Left lung (tissue), 10 donors: ENCODE measurements around the gene RSRC1. TPM values are rescaled to one million over a fixed set of nuclear protein-coding genes. Genes with fewer than 3 reads are reported as not detected.
A peak's percentile ranks its signal among the peaks of the same experiment; 100 is the strongest.

Experiments used
- ATAC-seq: fragments of 200-7000 bp; cut with Tn5 transposase; one replicate; pipeline ENCODE4 v1.9.1; 2020; ENCODE audit warnings: moderate library complexity
- DNase-seq, 4 donors: peaks; one replicate each; pipeline ENCODE4 v3.0.0-alpha.2; 2013 to 2020
- H3K27ac ChIP-seq, 2 donors: fragments of 200-600 bp; sonication (generic) in 1 of 2; one replicate each; pipeline versions ENCODE4 v1.5.0 to v1.8.0; 2020 to 2021
- H3K27me3 ChIP-seq, 2 donors: fragments of 200-600 bp; sonication (generic) in 1 of 2; one replicate each; pipeline versions ENCODE4 v1.5.0 to v1.8.0; 2020 to 2021
- H3K36me3 ChIP-seq, 2 donors: fragments of 200-600 bp; sonication (generic) in 1 of 2; one replicate each; pipeline versions ENCODE4 v1.5.0 to v1.8.0; 2020 to 2021
- H3K4me1 ChIP-seq, 2 donors: fragments of 200-600 bp; one replicate each; pipeline ENCODE4 v1.8.0; 2021
- H3K4me3 ChIP-seq, 2 donors: fragments of 200-600 bp; sonication (generic) in 1 of 2; one replicate each; pipeline versions ENCODE4 v1.5.0 to v1.8.0; 2020 to 2021; ENCODE audit warnings: mild to moderate bottlenecking in 1 of 2
- H3K9me3 ChIP-seq, 2 donors: fragments of 200-600 bp; sonication (generic) in 1 of 2; one replicate each; pipeline versions ENCODE4 v1.5.0 to v1.8.0; 2020 to 2021
- intact Hi-C, 2 donors: fragments of 100-400 bp; cut with DNase I; formaldehyde crosslinking; loops; one replicate each; pipeline versions ENCODE4 v1.11.2 to v1.14.2; 2022
- polyA plus RNA-seq, 6 donors: library from polyadenylated mRNA; unstranded; fragments of 120-200 nt; gene quantifications; one replicate each; pipeline ENCODE4 v1.2.1, GENCODE V29; 2013; ENCODE audit not compliant: insufficient read length in 6 of 6
- total RNA-seq, 2 donors: library from RNA; stranded (reverse); fragmentation: NEBNext Ultra II Directional; extraction: Animal tissue kit (Norgen Biotek cat#: 25700); gene quantifications; one replicate each; pipeline ENCODE4 v1.2.1, GENCODE V29; 2021
- TF ChIP-seq, protein P1 (sequence below), 2 donors: fragments of 200-600 bp; sonication (generic) in 1 of 2; IDR thresholded peaks; one replicate each; pipeline versions ENCODE4 v1.5.0 to v1.8.0; 2021; ENCODE audit warnings: antibody characterized with exemption in 2 of 2
- donor health status: DM: no; HTN: yes; CAD: no.
- donor health status: DM: no; HTN: no; CAD: no.

The RSRC1 gene
- total and polyA plus RNA-seq, 8 donors = 23.7 to 30.7 (median 27.6) TPM

- Histone ChIP-seq H3K4me3 (no peak overlapping the region), H3K36me3 (no peaks in the 10 kb centered on the region), H3K27me3 (no peaks in the 10 kb centered on the region), H3K9me3 (no peaks in the 10 kb centered on the region), H3K27ac (no peak overlapping the region), H3K4me1 (no peaks in the 10 kb centered on the region)
- no peak for DNase-seq
- intact Hi-C loops = no loop called here
- ATAC-seq = no peak
- TF ChIP-seq, protein P1, sequence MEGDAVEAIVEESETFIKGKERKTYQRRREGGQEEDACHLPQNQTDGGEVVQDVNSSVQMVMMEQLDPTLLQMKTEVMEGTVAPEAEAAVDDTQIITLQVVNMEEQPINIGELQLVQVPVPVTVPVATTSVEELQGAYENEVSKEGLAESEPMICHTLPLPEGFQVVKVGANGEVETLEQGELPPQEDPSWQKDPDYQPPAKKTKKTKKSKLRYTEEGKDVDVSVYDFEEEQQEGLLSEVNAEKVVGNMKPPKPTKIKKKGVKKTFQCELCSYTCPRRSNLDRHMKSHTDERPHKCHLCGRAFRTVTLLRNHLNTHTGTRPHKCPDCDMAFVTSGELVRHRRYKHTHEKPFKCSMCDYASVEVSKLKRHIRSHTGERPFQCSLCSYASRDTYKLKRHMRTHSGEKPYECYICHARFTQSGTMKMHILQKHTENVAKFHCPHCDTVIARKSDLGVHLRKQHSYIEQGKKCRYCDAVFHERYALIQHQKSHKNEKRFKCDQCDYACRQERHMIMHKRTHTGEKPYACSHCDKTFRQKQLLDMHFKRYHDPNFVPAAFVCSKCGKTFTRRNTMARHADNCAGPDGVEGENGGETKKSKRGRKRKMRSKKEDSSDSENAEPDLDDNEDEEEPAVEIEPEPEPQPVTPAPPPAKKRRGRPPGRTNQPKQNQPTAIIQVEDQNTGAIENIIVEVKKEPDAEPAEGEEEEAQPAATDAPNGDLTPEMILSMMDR (IDR thresholded peaks at IDR 0.05) = no peak
These were observed 348.6 kb downstream of the RSRC1 start for GRCh38 chr3:158458464-158458863.

- DNase-seq = no peak
- TF ChIP-seq, protein P1 (IDR thresholded peaks at IDR 0.05) = no peak
These were observed 351.0 kb downstream of the RSRC1 start for GRCh38 chr3:158460926-158461325.

GRCh38 chr3:158463556-158463955, 353.7 kb downstream of the RSRC1 start:
- H3K27ac ChIP-seq = no peak overlapping the region
- intact Hi-C loops = no loop called here

More at GRCh38 chr3:158460926-158461325, 351.0 kb downstream of the RSRC1 start:
- no peaks in the 10 kb centered on the region for H3K27me3 ChIP-seq
- H3K4me1 ChIP-seq = no peaks in the 10 kb centered on the region
- ATAC-seq = no peak
- no peak overlapping the region for H3K27ac ChIP-seq
- no peaks in the 10 kb centered on the region for H3K36me3 ChIP-seq
- no peaks in the 10 kb centered on the region for H3K9me3 ChIP-seq
- intact Hi-C loops = no loop called here
- H3K4me3 ChIP-seq = no peak overlapping the region

DNA sequence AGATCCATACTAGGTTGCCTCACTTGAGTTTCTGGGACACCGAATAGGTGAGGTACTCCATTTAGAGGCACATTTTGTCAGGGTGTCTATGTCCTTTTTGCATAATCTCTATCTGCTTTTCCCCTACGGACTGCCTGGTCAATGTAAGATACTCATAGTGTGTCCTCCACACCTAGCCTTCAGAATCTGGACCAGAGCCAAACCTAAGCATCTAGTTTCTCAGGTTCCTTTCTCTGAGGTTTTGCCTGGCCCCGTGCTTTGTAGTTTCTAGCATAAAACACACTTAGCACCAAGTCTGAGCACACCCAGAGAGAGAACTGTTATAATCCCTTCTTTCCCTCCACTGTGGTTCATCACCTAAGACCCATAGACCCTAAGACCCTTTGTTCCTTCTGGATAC, 355.2 kb downstream of the RSRC1 start:
- Histone ChIP-seq H3K4me3 (no peak overlapping the region), H3K9me3 (no peaks in the 10 kb centered on the region), H3K4me1 (no peaks in the 10 kb centered on the region), H3K27me3 (no peaks in the 10 kb centered on the region), H3K36me3 (no peaks in the 10 kb centered on the region), H3K27ac (no peak overlapping the region)
- DNase-seq (no peak), ATAC-seq (no peak)
- intact Hi-C loops = no loop called here
- TF ChIP-seq, protein P1 (IDR thresholded peaks at IDR 0.05) = no peak

More at GRCh38 chr3:158463556-158463955, 353.7 kb downstream of the RSRC1 start:
- H3K4me3 ChIP-seq = no peak overlapping the region
- no peaks in the 10 kb centered on the region for H3K9me3 ChIP-seq
- TF ChIP-seq, protein P1 (IDR thresholded peaks at IDR 0.05) = no peak
- H3K4me1 ChIP-seq = no peaks in the 10 kb centered on the region
- no peaks in the 10 kb centered on the region for H3K27me3 ChIP-seq
- no peaks in the 10 kb centered on the region for H3K36me3 ChIP-seq
- DNase-seq = no peak
- ATAC-seq = no peak

- ATAC-seq (peak; percentile 25), DNase-seq (no peak)
- Histone ChIP-seq H3K4me1 (no peaks in the 10 kb centered on the region), H3K27ac (peak overlapping the region in 1 of 2 donors; percentile 23), H3K36me3 (no peaks in the 10 kb centered on the region), H3K9me3 (peaks cover 0 to 2% of the 10 kb centered on the region in 2 donors), H3K27me3 (no peaks in the 10 kb centered on the region), H3K4me3 (no peak overlapping the region)
- TF ChIP-seq, protein P1 (IDR thresholded peaks at IDR 0.05) = no peak
- intact Hi-C loops = no loop called here
These were observed 361.2 kb downstream of the RSRC1 start for GRCh38 chr3:158470944-158471638.
